ACC112 (cell line): Measurements from ENCODE around the gene ZNF383.
"Not testable (repeated sequence)": the region's sequence is repeated elsewhere in the genome, so short reads cannot be mapped to it uniquely, and the experiment has no call there.

Source experiments
- H2AFZ ChIP-seq: fragments of 200-600 bp; sonication (generic); one replicate; pipeline ENCODE4 v1.6.0; 2017; ENCODE audit warnings: antibody characterized with exemption, low read length; ENCODE audit not compliant: unreplicated experiment
- H3K27ac ChIP-seq: fragments of 200-600 bp; sonication (generic); 2 replicates; pipeline ENCODE4 v1.5.1; 2014; ENCODE audit warnings: low read depth, mild to moderate bottlenecking, antibody characterized with exemption, low read length, moderate library complexity
- H3K27me3 ChIP-seq: fragments of 200-600 bp; sonication (generic); 2 replicates; pipeline ENCODE4 v1.6.1; 2014; ENCODE audit warnings: mild to moderate bottlenecking, antibody characterized with exemption, low read length, moderate library complexity, mixed read lengths; ENCODE audit not compliant: insufficient read depth
- H3K36me3 ChIP-seq: fragments of 200-600 bp; sonication (generic); 2 replicates; pipeline ENCODE4 v1.6.1; 2016; ENCODE audit warnings: mild to moderate bottlenecking, antibody characterized with exemption, low read length, moderate library complexity, mixed read lengths; ENCODE audit not compliant: insufficient read depth
- H3K4me1 ChIP-seq: fragments of 200-600 bp; sonication (generic); one replicate; pipeline ENCODE4 v1.6.1; 2016; ENCODE audit warnings: low read length, mixed read lengths; ENCODE audit not compliant: insufficient read depth, unreplicated experiment, control insufficient read depth
- H3K4me3 ChIP-seq: fragments of 200-600 bp; sonication (generic); 2 replicates; pipeline ENCODE4 v1.5.1; 2014; ENCODE audit warnings: mild to moderate bottlenecking, low read depth, low read length
- H3K79me2 ChIP-seq: fragments of 200-600 bp; sonication (generic); one replicate; pipeline ENCODE4 v1.6.0; 2016; ENCODE audit warnings: low read length; ENCODE audit not compliant: control insufficient read depth, unreplicated experiment, insufficient read depth

The ZNF383 gene

DNA sequence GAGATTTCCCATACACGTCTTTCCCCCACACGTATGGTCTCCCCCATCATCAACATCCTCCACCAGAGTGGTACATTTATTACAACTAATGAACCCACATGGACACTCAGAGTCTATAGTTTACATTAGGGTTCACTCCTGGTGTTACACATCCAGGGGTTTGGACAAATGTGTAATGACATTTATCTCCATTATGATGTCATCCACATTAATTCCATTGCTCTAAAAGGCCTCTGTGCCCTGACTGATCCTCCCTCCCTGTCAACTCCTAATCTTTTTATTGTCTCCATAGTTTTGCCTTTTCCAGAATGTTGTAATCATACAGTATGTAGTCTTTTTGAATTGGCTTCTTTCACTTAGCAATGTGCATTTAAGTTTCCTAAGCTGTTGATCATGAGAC lies 8.2 kb downstream of the ZNF383 start:
- Histone ChIP-seq H2AFZ (no peak overlapping the region), H3K36me3 (peaks cover 22% of the 10 kb centered on the region), H3K27ac (no peak overlapping the region), H3K4me1 (no peaks in the 10 kb centered on the region), H3K4me3 (no peak overlapping the region), H3K79me2 (no peaks in the 10 kb centered on the region), H3K27me3 (no peaks in the 10 kb centered on the region)

DNA sequence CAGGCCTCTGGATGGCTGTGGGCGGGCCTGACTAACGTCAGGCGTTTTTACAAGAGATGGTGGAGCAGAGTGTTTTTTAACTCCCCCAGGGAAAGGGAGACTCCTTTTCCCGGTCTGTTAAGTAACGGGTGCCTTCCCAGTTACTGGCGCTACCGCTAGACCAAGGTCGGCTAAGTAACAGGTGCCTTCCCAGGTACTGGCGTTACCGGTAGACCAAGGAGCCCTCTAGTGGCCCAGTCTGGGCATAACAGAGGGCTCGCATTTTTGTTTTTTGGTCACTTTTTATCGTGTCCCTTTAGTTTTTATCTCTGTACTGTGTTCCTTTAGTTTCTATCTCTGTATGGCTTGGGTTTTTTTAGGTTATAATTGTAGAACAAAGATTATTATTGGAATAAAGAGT lies 10.0 kb downstream of the ZNF383 start:
- Histone ChIP-seq H2AFZ (no peak overlapping the region), H3K27ac (no peak overlapping the region), H3K36me3 (peaks cover 20% of the 10 kb centered on the region), H3K27me3 (no peaks in the 10 kb centered on the region), H3K4me3 (no peak overlapping the region), H3K79me2 (no peaks in the 10 kb centered on the region), H3K4me1 (no peaks in the 10 kb centered on the region)

DNA sequence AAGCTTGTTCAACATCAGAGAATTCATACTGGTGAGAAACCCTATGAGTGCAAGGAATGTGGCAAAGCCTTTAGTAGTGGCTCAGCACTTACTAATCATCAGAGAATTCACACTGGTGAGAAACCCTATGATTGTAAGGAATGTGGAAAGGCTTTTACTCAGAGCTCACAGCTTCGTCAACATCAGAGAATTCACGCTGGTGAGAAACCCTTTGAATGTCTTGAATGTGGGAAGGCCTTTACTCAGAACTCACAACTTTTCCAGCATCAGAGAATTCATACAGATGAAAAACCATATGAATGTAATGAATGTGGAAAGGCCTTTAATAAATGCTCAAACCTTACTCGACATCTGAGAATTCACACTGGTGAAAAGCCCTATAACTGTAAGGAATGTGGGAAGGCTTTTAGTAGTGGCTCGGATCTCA lies 25.2 kb downstream of the ZNF383 start:
- Histone ChIP-seq H3K27ac (no peak overlapping the region), H2AFZ (no peak overlapping the region), H3K79me2 (no peaks in the 10 kb centered on the region), H3K36me3 (peaks cover 44% of the 10 kb centered on the region), H3K4me3 (no peak overlapping the region), H3K4me1 (no peaks in the 10 kb centered on the region), H3K27me3 (no peaks in the 10 kb centered on the region)

DNA sequence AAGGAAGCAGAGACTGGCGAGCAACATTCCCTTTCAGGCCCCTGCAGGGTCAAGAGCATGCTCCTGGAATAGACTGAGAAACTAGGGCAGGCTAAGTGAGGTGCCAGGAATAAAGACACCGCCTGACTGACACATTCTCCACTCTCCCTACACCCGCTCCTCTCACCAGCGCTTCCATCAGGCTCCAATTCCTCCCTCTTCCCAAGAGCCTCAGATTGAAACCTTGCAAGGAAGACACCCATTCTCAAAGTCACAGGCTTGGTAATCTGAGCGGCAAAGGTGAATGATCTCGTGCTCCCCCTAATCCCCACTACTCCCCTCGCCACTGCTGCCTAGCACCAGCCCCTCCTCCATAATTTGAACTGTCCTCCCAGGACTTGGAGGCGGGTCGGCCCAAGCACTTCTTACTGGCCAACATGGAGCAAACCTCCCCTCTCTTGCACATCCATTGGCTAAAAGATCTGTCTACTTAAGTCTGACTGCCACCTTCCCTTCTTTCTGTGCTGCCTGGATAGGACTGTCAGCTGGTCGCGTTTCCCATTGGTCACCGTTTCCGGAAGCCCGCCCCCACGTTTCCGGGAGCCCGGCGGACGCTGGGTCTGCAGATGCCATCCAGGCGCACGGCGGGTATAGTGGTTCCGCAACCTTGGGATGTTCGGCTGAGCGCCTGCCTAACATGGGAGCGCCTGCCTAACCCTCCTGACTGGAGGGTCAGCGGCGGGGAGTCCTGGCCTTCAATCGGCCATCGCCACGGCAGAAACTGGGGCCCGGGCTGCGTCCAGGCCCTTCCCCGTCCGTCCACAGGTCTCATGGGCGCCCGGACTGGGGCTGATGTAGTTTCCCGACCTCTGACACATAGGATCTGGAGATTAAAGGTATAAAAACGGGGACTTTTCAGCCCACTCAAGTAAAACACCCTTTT lies 33.6 kb downstream of the ZNF383 start:
- no peaks in the 10 kb centered on the region for H3K27me3 ChIP-seq
- H3K36me3 ChIP-seq = peaks cover 6% of the 10 kb centered on the region
- H3K79me2 ChIP-seq = peaks cover 9% of the 10 kb centered on the region
- H3K4me3 ChIP-seq = peak overlapping the region; percentile 81
- no peaks in the 10 kb centered on the region for H3K4me1 ChIP-seq
- H2AFZ ChIP-seq = peak overlapping the region; percentile 89
- H3K27ac ChIP-seq = no peak overlapping the region

DNA sequence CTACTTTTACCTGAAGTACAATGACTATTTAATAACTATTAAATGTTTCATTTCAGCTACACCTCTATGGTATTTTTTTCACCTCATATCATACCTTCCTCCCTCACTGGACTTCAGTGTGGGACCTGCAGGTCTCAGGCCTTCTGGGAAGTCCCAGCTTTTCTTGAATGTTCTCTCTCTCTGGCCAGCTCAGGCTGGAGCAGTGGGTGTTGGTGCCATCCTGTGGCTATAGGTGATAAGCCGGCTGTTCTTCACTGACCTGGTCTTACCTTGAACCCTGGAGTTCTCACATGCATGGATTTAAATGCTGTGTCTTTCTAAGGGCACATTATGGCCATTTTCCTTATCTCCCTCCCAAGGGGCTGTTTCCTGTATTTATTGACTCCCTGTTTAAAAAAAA lies 45.0 kb downstream of the ZNF383 start:
- not testable (repeated sequence) for H3K27ac ChIP-seq, H3K36me3 ChIP-seq, H3K79me2 ChIP-seq, H3K4me3 ChIP-seq, H3K27me3 ChIP-seq, H2AFZ ChIP-seq, H3K4me1 ChIP-seq

DNA sequence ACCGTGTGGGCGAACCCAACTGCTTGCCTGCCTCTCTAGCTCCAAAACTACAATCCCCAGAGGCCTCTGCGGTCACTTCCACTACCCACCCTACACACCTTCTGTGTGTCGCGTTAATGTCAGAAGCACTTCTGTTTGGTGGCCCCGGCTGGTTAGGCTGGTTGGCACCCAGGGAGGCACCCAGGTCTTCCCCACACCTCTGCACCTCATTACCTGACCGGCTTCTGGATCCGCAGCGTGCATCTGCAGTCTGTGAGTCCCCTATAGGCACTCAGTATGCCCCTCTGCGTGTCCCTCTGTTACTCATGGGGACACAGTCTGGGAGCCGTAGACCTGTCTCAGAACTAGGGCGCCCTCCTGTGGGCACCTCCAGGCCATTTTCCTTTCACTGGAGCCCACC lies 49.0 kb downstream of the ZNF383 start:
- not testable (repeated sequence) for H3K36me3 ChIP-seq, H3K4me1 ChIP-seq, H3K4me3 ChIP-seq, H3K79me2 ChIP-seq, H2AFZ ChIP-seq, H3K27ac ChIP-seq, H3K27me3 ChIP-seq

DNA sequence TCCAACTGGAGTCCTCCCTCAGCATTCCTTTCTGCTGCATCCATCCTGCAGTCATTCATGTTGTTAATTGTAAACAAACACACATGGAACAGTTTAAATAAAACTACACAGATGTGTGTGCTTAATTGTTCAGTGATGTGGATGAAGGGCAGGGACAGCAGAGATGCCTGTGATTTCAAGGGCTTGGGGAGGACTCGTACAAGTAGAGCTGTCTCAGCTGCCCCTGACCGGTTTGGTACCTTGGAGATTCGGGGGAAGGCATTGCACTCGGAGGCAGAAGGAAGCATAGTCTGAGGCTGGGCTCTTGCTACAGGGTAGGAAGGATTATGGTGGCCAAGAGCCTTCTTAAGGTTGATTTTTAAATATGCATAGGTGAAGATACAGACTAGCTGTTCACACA lies 49.7 kb downstream of the ZNF383 start:
- not testable (repeated sequence) for H3K4me1 ChIP-seq, H2AFZ ChIP-seq, H3K4me3 ChIP-seq, H3K27ac ChIP-seq, H3K27me3 ChIP-seq, H3K36me3 ChIP-seq, H3K79me2 ChIP-seq

DNA sequence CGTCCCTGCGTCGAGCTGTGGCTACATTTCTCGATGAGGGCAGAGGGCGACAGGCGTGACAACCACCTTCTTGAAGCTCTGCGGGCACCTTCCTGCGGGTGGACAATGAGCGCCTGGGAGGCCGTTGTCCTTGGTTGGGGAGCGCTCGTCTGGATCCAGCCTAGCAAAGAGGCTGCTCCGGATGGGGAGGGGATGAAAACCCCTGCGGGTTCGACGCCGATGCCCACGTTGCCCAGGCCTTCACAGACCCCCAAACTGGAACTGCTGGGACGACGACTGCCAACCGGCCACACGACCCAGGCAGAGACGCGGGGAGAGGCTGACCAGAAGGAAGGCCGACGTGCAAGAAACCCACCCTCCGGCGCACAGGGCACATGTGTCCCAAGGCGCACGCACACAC lies 62.6 kb downstream of the ZNF383 start:
- H3K79me2 ChIP-seq, H3K36me3 ChIP-seq, H3K27me3 ChIP-seq, H2AFZ ChIP-seq, H3K4me1 ChIP-seq, H3K4me3 ChIP-seq, H3K27ac ChIP-seq: not testable (repeated sequence)

DNA sequence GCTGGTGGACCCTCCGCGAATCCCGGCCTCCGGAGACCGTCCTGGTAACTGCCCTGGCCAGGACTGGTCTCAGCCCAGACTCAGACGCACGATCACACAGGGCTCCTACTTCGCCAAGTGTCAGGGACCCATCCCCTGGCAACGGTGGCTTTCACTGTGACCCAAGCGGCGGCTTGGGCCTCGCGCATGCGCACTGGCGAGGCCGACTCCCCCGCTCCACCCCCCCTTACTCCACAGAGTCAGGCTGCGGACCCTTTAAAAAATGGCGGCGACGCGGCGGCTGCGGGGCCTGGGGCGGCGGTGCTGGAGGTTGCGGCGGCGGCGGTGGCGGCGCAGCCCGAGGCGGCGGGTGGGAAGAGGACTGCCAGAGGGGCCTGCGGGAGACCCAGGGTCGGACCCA lies 66.0 kb downstream of the ZNF383 start:
- H3K27me3 ChIP-seq, H3K36me3 ChIP-seq, H2AFZ ChIP-seq, H3K27ac ChIP-seq, H3K4me1 ChIP-seq, H3K4me3 ChIP-seq, H3K79me2 ChIP-seq: not testable (repeated sequence)

DNA sequence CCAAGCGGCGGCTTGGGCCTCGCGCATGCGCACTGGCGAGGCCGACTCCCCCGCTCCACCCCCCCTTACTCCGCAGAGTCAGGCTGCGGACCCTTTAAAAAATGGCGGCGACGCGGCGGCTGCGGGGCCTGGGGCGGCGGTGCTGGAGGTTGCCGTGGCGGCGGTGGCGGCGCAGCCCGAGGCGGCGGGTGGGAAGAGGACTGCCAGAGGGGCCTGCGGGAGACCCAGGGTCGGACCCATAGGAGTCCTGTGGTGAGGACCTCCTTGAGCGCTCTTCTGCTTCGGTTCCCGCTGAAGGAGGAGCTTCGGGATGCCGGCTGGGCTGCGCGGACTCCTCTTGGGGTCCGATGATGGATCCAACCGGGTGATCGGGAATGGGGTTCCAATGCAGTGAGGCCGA lies 71.2 kb downstream of the ZNF383 start:
- H3K4me3 ChIP-seq, H3K36me3 ChIP-seq, H3K4me1 ChIP-seq, H3K27me3 ChIP-seq, H2AFZ ChIP-seq, H3K27ac ChIP-seq, H3K79me2 ChIP-seq: not testable (repeated sequence)
